Measurements from ENCODE around the gene CACYBP.

CACYBP gene

DNA sequence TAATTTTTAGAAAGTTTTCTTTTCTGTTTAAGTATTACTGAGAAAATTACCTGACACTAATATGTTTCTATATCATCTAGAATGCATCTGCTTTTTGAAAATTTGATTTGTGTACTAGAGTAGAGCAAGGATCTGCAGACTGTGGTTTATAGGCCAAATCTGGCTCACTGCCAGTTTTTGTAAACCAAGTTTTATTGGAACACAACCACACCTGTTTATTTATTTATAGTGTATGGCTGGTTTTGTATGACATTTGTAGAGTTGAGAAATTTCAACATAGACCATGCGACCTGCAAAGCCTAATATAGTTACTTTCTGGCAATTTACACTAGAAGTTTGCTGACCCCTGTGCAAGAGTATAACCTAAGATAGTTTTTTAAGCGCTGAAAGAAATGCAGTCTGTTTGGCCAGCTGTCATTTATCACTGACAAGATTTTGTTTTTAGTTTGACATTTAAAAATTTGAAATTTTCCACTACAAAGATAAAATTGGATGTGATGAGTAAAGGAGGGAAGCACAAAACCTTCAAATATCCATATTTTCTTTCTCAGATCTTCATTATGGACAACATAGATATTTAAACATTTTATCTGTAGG, 36.1 kb upstream of the CACYBP start:
- Histone ChIP-seq H3K27ac (peak overlapping the region; percentile 95), H3K36me3 (no peaks in the 10 kb centered on the region), H3K4me3 (ENCODE audit: low read depth in 1 of 2, low read length in 1 of 2) (peak overlapping the region in 1 of 2 experiments; percentile 62), H3K9me3 (no peaks in the 10 kb centered on the region), H3K27me3 (no peaks in the 10 kb centered on the region), H3K4me1 (ENCODE audit: control insufficient read depth in 1 of 2, insufficient read depth in 1 of 2, low read depth in 1 of 2, low read length in 1 of 2) (peaks cover 57 to 66% of the 10 kb centered on the region in 2 experiments)
- TF ChIP-seq CTCF (IDR thresholded peaks at IDR 0.05) = no peak

DNA sequence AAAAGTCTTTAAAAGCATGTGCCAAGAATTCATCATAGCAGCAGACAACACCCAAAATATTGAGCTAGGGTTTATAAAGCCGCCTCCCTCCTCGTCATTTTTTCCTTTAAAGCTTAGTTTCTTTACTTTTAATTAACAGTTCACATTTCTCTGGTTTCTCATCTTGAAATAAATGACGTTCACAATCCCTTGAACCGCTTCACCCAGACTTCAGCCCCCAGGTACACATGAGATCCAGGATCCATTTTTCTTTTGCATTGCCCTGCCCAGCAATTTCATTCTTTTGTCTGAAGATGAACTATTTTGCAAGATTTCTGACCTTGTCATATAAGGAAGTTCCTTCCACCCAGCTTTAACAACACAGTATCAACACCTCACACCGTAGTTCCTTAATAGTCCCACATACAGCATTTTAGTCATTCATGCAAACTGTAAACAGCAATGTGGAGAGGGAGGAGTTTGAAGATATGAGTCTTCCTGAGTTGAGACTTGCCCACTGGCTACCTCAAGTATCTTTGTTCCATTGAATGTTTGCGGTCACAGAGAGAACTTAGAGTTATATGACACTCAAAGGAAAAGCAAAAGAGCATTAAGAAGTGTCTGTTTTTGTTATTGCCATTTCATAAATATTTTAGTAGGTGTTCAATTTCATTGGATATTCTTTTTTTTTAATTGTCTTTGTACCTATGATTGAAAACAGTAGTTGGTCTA, 35.3 kb upstream of the CACYBP start:
- peak overlapping the region; percentile 95 for H3K27ac ChIP-seq
- TF ChIP-seq CTCF (IDR thresholded peaks at IDR 0.05) = no peak
- peaks cover 64 to 73% of the 10 kb centered on the region in 2 experiments for H3K4me1 ChIP-seq (ENCODE audit: control insufficient read depth in 1 of 2, insufficient read depth in 1 of 2, low read depth in 1 of 2, low read length in 1 of 2)
- peak overlapping the region; percentile 62 to 69 for H3K4me3 ChIP-seq (ENCODE audit: low read depth in 1 of 2, low read length in 1 of 2)
- peaks cover 5% of the 10 kb centered on the region for H3K36me3 ChIP-seq
- no peaks in the 10 kb centered on the region for H3K9me3 ChIP-seq
- H3K27me3 ChIP-seq = no peaks in the 10 kb centered on the region

- peak overlapping the region; percentile 62 to 69 for H3K4me3 ChIP-seq (ENCODE audit: low read depth in 1 of 2, low read length in 1 of 2)
- no peak for TF ChIP-seq CTCF (IDR thresholded peaks at IDR 0.05)
- H3K4me1 ChIP-seq (ENCODE audit: control insufficient read depth in 1 of 2, insufficient read depth in 1 of 2, low read depth in 1 of 2, low read length in 1 of 2) = peaks cover 65 to 73% of the 10 kb centered on the region in 2 experiments
- no peaks in the 10 kb centered on the region for H3K9me3 ChIP-seq
- peak overlapping the region; percentile 95 for H3K27ac ChIP-seq
- H3K27me3 ChIP-seq = no peaks in the 10 kb centered on the region
- H3K36me3 ChIP-seq = peaks cover 10% of the 10 kb centered on the region
Measured at GRCh38 chr1:174964972-174965361, 34.8 kb upstream of the CACYBP start.

DNA sequence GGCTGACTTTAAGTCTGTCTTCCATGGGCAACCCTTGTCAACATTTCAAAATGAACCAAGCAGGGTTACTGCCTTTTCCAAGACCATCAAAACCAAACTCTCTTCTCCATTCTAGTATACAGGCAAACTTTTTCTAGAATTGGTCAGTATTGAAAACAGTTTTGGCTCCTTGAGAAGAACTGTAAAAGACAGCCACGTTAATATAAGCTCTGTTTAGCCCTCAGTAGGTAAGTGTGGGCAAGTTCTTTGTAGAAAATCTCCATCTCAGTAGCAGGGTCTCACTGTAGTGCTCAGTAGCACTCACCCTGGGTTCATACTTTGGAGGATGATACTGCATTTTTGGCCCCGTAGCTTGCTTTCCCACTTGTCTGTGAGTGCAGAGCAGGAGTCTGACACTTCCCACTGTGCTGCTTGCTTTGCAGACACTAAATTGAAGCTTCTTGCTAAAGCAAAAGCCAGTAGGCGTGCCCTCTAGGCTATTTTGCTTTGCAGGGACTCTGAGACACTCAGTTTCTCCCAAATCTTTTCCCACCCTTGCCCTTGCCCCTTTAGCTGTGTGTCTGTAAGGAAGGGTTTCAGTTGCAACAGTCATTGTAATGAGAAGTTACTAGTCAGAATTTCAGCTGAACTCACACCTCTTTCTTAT, 34.3 kb upstream of the CACYBP start:
- no peaks in the 10 kb centered on the region for H3K27me3 ChIP-seq
- H3K27ac ChIP-seq = peak overlapping the region; percentile 95
- H3K9me3 ChIP-seq = no peaks in the 10 kb centered on the region
- peak overlapping the region; percentile 62 to 69 for H3K4me3 ChIP-seq (ENCODE audit: low read depth in 1 of 2, low read length in 1 of 2)
- no peak for TF ChIP-seq CTCF (IDR thresholded peaks at IDR 0.05)
- peaks cover 13% of the 10 kb centered on the region for H3K36me3 ChIP-seq
- H3K4me1 ChIP-seq (ENCODE audit: control insufficient read depth in 1 of 2, insufficient read depth in 1 of 2, low read depth in 1 of 2, low read length in 1 of 2) = peaks cover 60 to 69% of the 10 kb centered on the region in 2 experiments

DNA sequence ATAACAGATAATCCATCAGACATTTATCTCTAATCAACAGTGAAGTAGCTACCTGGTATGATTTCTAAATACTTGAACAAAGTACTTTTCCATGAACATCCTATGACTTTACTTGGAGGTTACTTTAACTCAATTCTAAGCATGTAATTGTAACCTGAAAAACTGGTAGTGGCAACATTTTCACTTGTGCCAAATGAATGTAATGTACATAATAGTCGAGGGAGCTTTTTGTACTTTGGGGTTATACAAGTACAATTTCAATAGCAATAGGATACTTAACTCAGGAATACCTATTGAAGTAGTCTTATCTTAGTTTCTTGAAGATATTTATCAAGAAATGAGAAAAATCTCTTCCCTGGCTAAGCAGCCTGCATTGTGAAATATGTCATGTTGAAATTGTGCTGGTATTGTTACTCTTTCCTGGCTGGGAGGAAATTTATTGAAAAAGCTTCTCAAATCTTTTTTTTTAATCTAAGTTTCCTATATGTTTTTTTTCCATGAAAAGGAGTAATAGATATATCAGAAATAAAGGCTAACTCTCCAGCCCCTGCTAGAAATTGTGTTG, 33.7 kb upstream of the CACYBP start:
- Histone ChIP-seq H3K27me3 (no peaks in the 10 kb centered on the region), H3K4me3 (ENCODE audit: low read depth in 1 of 2, low read length in 1 of 2) (peak overlapping the region; percentile 62 to 69), H3K36me3 (peaks cover 13% of the 10 kb centered on the region), H3K9me3 (no peaks in the 10 kb centered on the region), H3K27ac (peak overlapping the region; percentile 95), H3K4me1 (ENCODE audit: control insufficient read depth in 1 of 2, insufficient read depth in 1 of 2, low read depth in 1 of 2, low read length in 1 of 2) (peaks cover 56 to 63% of the 10 kb centered on the region in 2 experiments)
- no peak for TF ChIP-seq CTCF (IDR thresholded peaks at IDR 0.05)
